Stimulated activated CD4-positive, alpha-beta T cell treated with anti-CD3 and anti-CD28 coated beads, Interleukin-2, amount 100 ng/mL, for 48 hours (primary cell): ENCODE measurements around the gene KLF16.

Experiments used
- DNase-seq, 2 donors: peaks; one replicate each; pipeline ENCODE4 v3.0.0-alpha.2; 2020

KLF16 gene

GRCh38 chr19:1805401-1806183 is 57.8 kb downstream of the KLF16 start:
- no peak for DNase-seq

GRCh38 chr19:1804858-1805257 is 58.5 kb downstream of the KLF16 start:
- no peak for DNase-seq
